Ascending aorta (tissue), 2 donors: Measurements from ENCODE around the gene CFAP77. TPM values are rescaled to one million over a fixed set of nuclear protein-coding genes. Genes with fewer than 3 reads are reported as not detected.

ENCODE experiments used
- DNase-seq, 2 donors: peaks; one replicate each; pipeline ENCODE4 v3.0.0-alpha.2; 2019; ENCODE audit warnings: low spot score in 2 of 2
- H3K27ac ChIP-seq, 2 donors: fragments of 200-600 bp; sonication (generic); one replicate each; pipeline ENCODE4 v1.5.1; 2016 to 2017; ENCODE audit warnings: mild to moderate bottlenecking in 1 of 2
- H3K27me3 ChIP-seq: fragments of 200-600 bp; sonication (generic); one replicate; pipeline ENCODE4 v1.5.1; 2017
- H3K36me3 ChIP-seq, 2 donors: fragments of 200-600 bp; sonication (generic); one replicate each; pipeline ENCODE4 v1.5.1; 2016
- H3K4me1 ChIP-seq, 2 donors: fragments of 200-600 bp; sonication (generic); one replicate each; pipeline ENCODE4 v1.5.1; 2016 to 2017; ENCODE audit warnings: mild to moderate bottlenecking in 1 of 2
- H3K4me3 ChIP-seq, 2 donors: fragments of 200-600 bp; sonication (generic); one replicate each; pipeline ENCODE4 v1.5.1; 2016 to 2017; ENCODE audit warnings: mild to moderate bottlenecking in 1 of 2
- H3K9me3 ChIP-seq, 2 donors: fragments of 200-600 bp; sonication (generic); one replicate each; pipeline ENCODE4 v1.5.1; 2016
- CTCF ChIP-seq, 3 experiments: fragments of 200-600 bp in 2 of 3; fragments of 450-650 bp in 1 of 3; sonication (generic) in 2 of 3; IDR thresholded peaks; one replicate each; pipeline ENCODE4 v1.5.1; 2016 to 2019; ENCODE audit warnings: antibody characterized with exemption in 3 of 3, mild to moderate bottlenecking in 1 of 3, moderate library complexity in 1 of 3
- intact Hi-C: fragments of 100-400 bp; cut with DNase I; formaldehyde crosslinking; loops from one replicate; pipeline ENCODE4 v1.15.1; 2023
- total RNA-seq: library from RNA; depleted of rRNA; stranded (reverse); fragments of >200 nt; gene quantifications from one replicate; pipeline ENCODE4 v1.1.0, GENCODE V29; 2016

Gene CFAP77
- total RNA-seq, 1 donor from 2014 or later = not detected

- Histone ChIP-seq H3K4me1 (no peaks in the 10 kb centered on the region), H3K27ac (no peak overlapping the region), H3K9me3 (no peaks in the 10 kb centered on the region), H3K27me3 (no peaks in the 10 kb centered on the region), H3K4me3 (no peak overlapping the region), H3K36me3 (no peaks in the 10 kb centered on the region)
- intact Hi-C loops = loop anchor here (5.0 kb wide), 1 partner anchor 296 kb away; no protein-coding TSS in a partner anchor
- no peak for TF ChIP-seq CTCF (IDR thresholded peaks at IDR 0.05)
- no peak for DNase-seq
Observed at GRCh38 chr9:132505991-132506655, 96.1 kb downstream of the CFAP77 start.

- no peak for DNase-seq
- H3K9me3 ChIP-seq = no peaks in the 10 kb centered on the region
- TF ChIP-seq CTCF (IDR thresholded peaks at IDR 0.05) = no peak
- no peaks in the 10 kb centered on the region for H3K27me3 ChIP-seq
- H3K4me1 ChIP-seq = no peaks in the 10 kb centered on the region
- H3K36me3 ChIP-seq = no peaks in the 10 kb centered on the region
- H3K4me3 ChIP-seq = no peak overlapping the region
- no peak overlapping the region for H3K27ac ChIP-seq
- intact Hi-C loops = loop anchor here (5.0 kb wide), 1 partner anchor 295 kb away; no protein-coding TSS in a partner anchor
Observed at GRCh38 chr9:132506977-132507669, 97.1 kb downstream of the CFAP77 start.

- no peak overlapping the region for H3K4me3 ChIP-seq
- H3K36me3 ChIP-seq = no peaks in the 10 kb centered on the region
- H3K4me1 ChIP-seq = no peaks in the 10 kb centered on the region
- DNase-seq = peak in 1 of 2 donors; percentile 76
- H3K27me3 ChIP-seq = no peaks in the 10 kb centered on the region
- intact Hi-C loops = loop anchor here (5.0 kb wide), 1 partner anchor 294 kb away; no protein-coding TSS in a partner anchor
- no peak overlapping the region for H3K27ac ChIP-seq
- H3K9me3 ChIP-seq = no peaks in the 10 kb centered on the region
- peak; percentile 51 to 64 (median 56) for TF ChIP-seq CTCF (IDR thresholded peaks at IDR 0.05)
Observed at GRCh38 chr9:132507670-132508469, 97.9 kb downstream of the CFAP77 start.

- Histone ChIP-seq H3K27ac (no peak overlapping the region), H3K9me3 (no peaks in the 10 kb centered on the region), H3K4me3 (no peak overlapping the region), H3K27me3 (no peaks in the 10 kb centered on the region), H3K4me1 (no peaks in the 10 kb centered on the region), H3K36me3 (no peaks in the 10 kb centered on the region)
- intact Hi-C loops = loop anchor here (5.0 kb wide), 1 partner anchor 292 kb away; no protein-coding TSS in a partner anchor
- no peak for TF ChIP-seq CTCF (IDR thresholded peaks at IDR 0.05)
- DNase-seq = no peak
Observed at GRCh38 chr9:132509928-132510874, 100.2 kb downstream of the CFAP77 start.
